AG20443 (cell line): ENCODE results near the gene TMEM178A.
"Not testable (repeated sequence)": the region's sequence is repeated elsewhere in the genome, so short reads cannot be mapped to it uniquely, and the experiment has no call there.

Experiments
- DNase-seq: peaks from one replicate; pipeline ENCODE4 v3.0.0; 2012; ENCODE audit warnings: low spot score, mixed read lengths

TMEM178A gene

DNA sequence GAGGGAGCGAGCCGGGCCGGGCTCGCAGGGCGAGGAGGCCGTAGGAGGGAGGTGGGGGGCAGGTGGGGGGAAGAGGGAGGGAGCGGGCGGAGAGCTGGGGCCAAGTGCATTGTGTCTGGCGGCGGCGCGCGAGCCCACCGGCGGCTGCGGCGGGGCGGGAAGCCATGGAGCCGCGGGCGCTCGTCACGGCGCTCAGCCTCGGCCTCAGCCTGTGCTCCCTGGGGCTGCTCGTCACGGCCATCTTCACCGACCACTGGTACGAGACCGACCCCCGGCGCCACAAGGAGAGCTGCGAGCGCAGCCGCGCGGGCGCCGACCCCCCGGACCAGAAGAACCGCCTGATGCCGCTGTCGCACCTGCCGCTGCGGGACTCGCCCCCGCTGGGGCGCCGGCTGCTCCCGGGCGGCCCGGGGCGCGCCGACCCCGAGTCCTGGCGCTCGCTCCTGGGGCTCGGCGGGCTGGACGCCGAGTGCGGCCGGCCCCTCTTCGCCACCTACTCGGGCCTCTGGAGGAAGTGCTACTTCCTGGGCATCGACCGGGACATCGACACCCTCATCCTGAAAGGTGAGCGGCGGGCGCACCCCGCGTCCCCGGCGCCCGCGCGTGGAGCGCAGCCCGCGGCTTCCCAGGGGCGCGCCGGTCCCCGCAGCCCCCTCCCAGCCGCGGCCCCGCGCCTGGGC is at the start of gene TMEM178A:
TMEM178A (plus strand) TSS at position 107 of the 680 bp plus-strand sequence; CDS start at position 165, 58 bp downstream.
- peak; percentile 56 for DNase-seq

DNA sequence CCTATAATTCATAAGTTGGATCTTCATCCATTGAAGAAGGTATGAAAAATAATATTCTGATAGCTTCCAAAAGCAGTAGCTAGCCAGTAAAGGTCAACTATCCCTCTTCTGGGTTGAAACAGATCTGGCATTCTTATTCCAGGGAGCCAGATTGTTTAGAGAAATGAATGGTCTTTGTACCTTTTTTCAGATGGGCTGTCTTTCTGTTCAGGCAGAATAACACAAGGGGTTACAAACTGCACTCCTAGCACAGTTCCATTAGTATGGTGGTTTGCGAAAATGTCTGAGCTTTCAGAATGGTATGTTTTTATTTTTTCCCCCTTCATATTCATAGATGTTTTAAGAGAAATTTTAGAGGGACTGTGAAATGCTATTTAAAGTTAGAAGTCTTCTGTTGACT is 47.5 kb upstream of the TMEM178A start:
- DNase-seq, result no peak

DNA sequence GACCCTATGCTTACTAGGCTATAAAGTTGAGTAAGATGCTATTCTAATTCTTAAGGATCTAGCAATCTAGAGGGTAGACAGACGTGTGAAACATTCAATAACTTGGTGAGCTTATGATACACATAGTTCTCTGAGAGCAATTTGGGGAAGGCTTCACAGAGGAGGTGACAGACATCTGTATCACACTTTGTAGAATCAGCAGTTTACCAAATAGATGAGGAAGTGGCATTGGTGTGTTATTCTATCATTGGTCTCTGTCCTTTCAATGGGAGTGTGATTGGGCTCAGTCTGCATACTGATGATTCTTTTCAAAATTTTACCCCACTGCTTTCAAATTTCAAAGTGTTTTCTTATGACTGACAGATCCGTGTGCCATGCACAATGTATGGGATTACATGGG is 47.0 kb upstream of the TMEM178A start:
- no peak for DNase-seq

DNA sequence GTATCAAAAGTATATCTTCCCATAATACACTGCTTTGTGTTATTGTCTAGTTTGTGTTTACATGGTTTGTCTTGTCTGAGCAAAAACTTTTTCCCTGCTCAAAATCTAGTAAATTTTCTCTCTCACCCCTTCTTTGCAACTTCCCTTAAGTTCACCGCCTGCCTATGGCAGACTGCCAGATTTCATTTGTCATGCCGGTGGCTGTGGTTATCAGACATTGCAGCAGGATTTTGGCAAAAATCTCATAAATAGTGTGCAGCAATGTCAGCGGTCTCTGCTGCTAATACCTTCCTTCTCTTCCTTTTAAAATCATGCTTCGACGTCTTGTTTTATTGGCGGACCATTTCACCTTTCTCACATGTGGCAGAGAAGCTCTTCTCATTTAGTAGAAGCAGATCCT is 45.6 kb upstream of the TMEM178A start:
- DNase-seq, result peak; percentile 49

DNA sequence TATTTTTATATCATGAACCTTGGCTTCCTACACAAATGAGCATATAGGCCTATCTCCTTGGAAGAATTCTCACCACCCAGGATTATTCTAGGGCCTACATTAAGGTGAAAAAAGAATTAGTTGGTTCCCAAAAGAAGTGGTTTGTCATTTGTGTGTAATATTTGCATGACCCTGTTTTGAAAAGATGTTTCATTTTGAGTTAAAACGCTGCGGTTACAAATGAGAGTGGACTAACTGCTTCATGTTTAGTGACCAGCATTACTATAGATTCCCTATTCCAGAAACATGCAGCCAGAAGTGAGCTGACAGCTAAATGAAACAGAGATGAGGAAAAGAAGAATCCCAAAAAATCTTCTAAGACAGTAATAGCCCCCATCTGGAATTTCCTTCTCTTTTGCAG is 44.1 kb upstream of the TMEM178A start:
- no peak for DNase-seq

DNA sequence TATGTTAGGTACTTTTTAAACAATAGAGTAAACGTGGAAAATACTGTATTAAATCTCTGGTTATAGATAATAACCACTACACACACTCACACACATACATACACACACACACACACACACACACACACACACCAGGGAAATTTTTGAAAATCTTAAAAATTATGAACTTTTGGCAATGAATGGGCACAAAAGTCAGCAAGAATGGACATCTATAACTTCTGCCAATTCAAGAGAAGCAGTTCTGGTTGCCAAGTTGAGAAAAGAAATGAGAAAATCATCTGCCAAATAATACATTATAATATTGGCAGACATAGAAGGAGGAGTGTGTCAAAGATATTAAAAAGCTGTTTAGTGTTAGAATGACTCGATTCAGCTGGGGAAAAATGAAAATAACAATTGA is 42.9 kb upstream of the TMEM178A start:
- no peak for DNase-seq

DNA sequence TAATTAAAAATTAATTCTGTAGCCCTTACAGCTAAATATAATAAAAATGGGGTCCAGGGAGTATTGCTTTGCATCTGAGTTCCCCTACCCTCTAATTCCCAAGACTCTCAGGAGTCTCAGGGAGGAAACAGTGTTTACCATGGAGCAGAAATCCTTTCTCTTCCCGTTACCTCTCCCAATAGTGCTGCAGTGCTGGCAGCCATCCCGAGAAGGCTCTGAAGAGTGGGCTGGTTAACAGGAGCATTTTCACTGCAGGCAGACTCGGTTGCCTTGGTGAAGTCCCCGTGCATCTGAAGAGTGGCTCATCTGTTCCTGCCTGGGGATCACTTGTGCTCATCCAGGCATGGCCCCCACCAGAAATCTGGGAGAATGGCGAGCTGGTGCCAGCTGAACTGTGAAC is 41.8 kb upstream of the TMEM178A start:
- no peak for DNase-seq

DNA sequence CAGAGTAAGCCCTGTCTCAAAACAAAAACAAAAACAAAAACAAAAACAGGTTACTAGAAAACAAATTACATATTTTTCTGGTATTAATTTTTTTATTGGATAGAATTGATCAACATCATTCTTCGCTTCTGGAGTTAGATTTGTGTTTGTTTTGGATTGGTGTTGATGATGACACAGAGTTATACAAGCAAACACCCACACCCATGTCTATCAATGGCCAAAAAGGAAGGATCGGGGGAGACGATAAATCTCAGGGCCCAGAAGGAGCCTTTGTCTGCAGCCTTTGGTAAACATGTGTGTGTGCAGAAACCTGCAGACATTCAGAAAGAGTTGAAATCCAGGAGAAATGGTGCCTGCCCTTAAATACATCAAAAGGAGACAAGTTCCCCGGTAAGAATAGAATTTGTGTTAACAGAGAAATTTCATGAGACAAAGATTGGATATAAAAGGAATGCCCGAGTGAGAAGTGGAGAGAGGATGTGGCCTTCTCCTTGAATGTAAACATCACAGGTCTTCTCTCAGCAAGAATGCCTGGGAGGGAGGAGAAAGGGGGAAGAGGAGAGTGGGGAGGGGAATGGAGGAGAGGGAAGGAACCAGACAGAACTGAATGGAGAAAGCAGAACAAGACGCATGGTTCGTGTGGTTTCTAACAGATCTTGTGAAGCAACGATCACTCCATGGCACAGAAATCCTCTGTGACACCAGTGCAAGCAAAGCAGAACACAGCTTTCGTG is 40.4 kb upstream of the TMEM178A start:
- no peak for DNase-seq

DNA sequence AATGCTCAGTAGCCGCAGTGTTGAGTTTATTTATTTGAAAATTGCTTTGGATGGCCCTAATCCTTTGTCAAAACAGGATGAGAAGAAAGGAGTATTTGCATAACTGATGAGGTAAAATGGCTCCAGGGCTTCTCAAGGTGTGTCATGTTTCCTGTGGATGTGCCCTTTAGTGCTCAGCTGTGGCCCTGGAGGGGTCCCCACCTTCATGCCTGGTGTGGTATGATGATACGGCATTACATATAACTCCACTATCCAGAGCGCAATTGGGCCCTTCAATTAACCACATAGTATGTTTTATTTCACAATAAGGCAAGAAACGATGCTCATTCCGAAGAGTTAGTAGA is 39.8 kb upstream of the TMEM178A start:
- DNase-seq, result no peak

DNA sequence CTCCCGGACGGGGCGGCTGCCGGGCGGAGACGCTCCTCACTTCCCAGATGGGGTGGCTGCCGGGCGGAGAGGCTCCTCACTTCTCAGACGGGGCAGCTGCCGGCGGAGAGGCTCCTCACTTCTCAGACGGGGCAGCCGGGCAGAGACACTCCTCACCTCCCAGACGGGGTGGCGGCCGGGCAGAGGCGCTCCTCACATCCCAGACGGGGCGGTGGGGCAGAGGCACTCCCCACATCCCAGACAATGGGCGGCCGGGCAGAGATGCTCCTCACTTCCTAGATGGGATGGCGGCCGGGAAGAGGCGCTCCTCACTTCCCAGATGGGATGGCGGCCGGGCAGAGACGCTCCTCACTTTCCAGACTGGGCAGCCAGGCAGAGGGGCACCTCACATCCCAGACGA is 37.4 kb upstream of the TMEM178A start:
- DNase-seq, result not testable (repeated sequence)

DNA sequence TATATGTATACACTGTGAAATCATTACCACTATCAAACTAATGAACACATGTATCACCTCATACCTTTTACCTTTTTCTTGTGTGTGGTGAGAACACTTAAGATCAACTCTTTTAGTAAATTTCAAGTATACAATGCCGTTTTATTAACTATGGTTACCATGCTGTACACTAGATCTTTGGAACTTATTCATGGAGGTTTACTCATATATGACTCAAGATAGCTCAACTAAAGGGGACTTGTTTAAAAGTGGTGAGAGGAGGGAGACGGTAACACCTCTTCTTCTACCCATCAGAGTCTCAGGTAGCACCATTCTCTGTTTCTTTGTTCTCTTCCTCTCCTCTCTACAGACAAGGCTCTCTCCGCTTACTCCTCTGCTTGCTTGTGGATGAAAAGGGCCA is 36.1 kb upstream of the TMEM178A start:
- DNase-seq, result no peak

DNA sequence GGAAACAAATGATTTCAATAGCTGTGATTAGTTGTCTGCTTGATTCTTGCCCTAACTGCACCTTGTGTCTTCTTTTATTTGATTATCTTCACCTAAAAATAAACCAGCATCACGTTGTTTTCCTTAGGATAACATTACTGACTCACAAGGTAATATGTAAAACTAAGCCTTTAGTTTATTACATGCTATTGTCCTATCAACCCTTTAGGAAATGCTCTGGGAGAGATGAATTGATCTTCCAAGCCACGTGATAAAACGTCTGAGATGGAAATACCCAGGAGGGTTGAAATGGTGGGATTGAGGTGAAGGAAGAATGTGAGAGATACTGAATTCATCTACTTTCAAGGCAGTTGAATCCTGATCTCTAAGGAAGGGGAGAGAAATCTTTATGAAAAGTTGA is 34.5 kb upstream of the TMEM178A start:
- DNase-seq, result no peak

DNA sequence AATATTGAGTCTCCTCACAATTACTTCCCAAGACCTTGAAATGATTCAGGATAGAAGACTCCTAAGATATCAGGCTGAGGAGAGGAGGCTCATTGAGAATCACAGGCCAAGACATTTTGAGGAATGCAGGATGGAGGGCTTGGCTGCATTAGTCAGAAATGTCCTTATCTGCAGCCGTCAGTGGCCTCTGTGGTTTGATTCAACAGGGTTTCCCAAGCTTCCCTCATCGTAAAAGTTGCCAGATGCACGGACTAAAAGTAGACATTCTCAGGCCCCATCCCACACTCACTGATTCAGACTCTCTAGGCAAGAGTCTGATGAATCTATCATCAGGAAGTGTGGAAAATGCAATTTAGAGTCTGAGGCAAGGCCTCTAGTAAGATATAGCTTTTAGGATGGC is 34.0 kb upstream of the TMEM178A start:
- peak; percentile 86 for DNase-seq

DNA sequence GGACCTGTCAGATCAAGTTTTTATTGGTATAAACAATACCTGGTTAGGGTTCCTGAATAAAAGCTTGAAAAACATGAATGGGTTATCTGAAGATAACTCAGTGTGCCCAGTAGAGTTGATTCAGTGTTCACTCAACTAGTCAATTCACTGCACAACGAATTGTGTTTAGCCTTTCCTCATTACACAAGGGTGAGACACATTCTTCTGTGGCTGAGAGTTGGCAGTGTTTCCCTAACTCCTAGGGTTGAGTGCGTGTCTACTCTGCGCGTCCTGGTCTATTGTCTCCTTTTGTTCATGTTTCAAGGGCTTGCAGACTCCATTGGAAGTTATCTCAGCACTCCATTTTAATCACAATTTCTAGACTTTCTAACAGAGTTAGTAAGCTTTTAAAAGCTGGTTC is 32.8 kb upstream of the TMEM178A start:
- DNase-seq, result peak; percentile 82

DNA sequence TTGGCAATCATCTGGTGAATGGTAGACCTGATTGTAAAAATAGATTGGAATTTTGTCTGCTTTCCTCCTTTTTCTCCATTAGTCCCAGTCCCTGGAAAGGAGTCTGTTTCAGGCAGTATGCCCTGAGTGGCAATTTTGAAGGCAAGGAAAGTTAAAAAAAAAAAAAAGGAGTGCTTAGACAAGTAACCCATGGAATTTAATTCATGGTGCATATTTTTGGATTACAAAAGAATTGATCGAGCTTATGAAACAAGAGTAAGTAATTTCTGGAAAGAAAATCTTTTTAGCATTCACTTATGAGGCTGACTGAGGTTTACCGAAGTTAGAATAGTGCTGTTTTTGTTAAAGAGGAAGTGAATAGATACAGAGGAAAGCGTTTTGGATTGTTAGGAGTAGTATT is 29.4 kb upstream of the TMEM178A start:
- no peak for DNase-seq

DNA sequence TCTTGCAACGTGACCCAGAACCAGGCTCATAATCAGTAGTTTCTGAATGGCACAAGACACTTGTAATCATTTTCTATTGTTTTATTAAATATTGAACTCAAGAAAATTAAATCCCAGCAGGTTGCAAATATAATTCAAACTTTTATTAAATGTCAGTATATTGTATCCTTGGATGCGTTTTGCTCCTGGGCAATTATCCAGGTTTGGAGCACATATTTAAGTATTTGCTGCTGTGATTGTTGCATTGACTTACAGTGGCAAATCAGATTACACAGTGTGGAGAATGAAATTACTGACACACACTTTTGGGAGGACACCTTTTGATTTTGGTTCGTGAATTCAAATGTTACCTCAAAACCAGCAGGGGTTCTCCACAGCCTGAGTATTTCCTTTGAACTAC is 27.1 kb upstream of the TMEM178A start:
- DNase-seq, result no peak

DNA sequence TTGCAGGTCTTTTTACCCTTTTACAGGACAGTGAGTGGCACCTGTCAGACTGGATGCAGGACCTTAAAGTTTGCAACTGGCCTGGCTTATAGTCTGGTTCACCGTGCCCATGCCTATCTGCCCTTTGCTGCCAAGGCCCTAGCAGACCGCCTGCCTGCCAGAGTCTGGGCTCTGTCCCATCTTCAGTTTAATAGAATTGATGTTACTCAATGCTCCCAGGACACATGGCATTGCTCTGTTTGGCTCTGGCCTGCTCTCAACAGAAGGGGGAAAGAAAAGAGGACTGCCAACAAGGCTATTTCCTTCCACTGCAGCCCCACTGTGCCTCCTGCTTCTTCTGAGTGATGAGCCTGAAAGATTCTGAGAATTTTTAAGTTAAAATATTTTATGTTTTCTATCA is 25.6 kb upstream of the TMEM178A start:
- DNase-seq, result no peak

DNA sequence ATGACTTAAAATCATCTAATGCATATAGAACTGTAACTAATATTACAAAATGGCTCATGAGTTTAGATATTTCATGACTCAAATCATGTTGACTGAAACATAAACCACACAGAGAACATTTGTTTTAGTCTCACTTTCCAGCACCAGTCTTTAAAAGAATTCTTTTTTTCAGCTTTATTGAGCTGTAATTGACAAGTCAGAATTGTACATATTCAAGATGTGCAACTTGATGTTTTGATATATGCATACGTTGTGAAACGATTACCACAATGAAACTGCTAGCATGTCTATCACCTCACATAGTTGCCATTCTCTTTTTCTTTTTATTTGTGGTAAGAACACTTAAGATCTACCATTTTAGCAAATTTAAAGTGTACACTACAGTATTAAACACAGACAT is 25.0 kb upstream of the TMEM178A start:
- no peak for DNase-seq

DNA sequence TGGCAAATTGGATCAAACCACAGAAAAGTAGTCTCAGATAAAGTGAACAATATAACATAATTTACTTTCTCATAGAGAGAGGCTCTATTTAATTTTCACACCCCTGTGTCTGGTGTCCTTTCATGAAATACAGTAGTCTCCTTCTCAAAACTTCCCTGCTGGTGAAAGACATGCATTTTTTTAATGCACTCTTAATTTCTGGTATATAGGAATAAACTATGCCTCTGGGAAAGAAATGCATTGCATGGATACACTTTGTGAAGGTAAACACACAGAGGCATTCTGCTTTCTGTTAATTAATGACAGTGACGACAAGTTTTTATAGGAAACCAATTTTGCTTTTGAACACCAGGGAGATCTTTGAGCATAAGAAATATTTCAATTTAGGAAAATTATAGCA is 24.1 kb upstream of the TMEM178A start:
- DNase-seq, result no peak

DNA sequence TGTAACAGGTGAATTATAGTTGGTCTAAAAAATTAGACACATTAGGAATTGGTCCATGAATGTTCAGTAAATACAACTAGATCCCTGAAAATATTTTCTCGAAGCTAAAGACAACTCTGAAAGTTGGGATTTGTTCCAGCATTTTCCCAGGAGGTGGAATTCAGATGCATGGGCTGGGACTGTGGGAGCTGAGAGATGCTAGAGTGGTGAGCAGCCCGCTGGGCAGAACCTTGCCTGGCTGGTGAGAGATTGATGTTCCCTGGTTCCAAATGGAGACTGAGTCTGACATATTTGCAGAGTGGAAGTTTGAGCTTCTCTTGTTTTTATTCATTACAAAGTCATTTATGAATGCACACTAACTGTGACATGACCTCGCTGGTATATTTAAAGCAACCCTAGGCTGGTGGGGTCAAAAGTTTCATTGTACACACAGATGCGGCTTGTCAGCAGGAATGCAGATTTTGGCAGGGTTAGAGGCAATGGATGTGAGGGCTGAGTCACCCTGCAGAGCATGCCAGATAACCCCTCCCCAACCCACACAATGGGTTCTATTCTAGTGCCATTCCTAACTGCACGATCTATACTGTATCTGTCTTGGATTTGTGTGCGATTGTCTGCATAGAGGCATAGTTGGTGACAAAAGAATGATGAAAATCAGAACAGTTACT is 23.5 kb upstream of the TMEM178A start:
- peak; percentile 80 for DNase-seq

DNA sequence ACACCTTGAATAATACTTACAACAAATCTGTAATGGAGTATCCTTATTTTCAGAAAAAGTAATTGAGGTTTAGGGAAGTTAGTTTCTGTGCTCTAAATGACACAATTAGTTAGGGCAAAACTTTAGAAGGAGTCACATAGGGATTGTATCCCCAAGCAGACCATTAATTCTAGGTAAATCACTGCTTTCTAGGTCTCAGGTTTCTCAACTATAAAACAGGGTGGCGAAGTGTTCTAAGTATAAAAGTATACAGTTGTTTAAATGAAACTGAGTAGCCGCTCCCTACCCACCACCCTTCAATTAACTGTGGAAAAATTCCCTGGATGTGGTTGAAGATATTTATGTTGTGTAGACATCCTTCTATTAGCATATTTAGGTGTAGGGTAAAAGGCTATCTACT is 19.9 kb upstream of the TMEM178A start:
- DNase-seq, result no peak

DNA sequence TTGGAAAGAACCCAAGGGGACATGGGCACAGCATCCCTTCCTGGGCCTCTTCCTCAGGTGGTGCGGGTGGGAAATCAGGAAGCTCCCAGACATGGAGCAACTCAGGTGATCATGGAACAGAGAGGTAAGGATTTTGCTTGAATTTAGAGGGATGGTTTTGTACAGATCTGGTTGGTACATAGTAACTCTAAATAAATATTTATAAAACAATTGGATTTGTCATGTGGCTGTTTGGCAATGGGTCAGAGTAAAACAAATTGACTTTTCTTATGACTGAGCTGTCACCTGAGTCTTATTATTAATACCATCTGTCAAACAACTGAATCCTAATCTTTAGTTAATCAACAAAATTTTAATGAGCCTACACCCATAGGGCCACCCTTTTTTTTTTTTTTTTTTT is 19.4 kb upstream of the TMEM178A start:
- no peak for DNase-seq

DNA sequence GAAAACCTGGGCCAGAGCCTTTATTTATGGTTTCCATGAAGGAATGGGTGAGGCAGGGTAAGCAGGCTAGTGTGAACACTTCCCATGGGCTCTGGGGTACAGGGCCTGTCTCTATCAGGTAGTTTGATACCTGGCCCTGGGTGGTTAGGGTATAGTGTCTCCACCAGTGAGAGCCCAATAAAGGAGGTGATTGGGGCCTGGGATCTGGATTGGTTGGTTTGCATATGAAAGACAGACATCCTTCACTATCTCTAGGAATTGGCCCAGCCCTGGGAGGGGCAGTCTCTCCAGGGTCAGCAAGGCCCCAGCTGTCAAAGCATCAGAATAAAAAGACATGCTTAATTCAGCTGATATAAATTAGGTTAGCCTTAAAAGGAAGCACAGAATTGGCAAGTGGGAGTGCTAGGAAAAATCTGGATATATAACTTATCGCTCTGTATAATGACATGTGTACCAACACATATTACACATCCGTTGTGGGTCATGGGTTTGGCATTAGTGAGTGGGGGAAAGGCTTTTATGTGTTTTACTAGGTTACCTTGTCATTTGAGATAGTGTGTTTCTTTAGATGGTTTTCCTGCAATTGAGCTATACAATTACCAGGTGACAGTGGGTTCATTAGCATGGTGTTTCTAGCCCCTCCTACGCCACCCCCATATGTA is 18.5 kb upstream of the TMEM178A start:
- no peak for DNase-seq
